Measurements from ENCODE around the gene DCDC1. TPM values are rescaled to one million over a fixed set of nuclear protein-coding genes. Genes with fewer than 3 reads are reported as not detected.

Gene DCDC1
- total RNA-seq, 4 donors from 2014 or later: 0.34 to 2.7 TPM; not detected in 2

GRCh38 chr11:31262761-31263160 is 106.8 kb downstream of the DCDC1 start:
- H3K4me3 ChIP-seq: no peak overlapping the region
- WGBS: 51% methylated on average over 5 of the region's 5 CpGs
- DNase-seq (ENCODE audit: low spot score in 2 of 2): no peak
- H3K9me3 ChIP-seq: no peaks in the 10 kb centered on the region
- H3K27ac ChIP-seq: no peak overlapping the region
- no peak for TF ChIP-seq POLR2AphosphoS5 (IDR thresholded peaks at IDR 0.05)
- TF ChIP-seq POLR2A (IDR thresholded peaks at IDR 0.05): no peak
- TF ChIP-seq EP300 (IDR thresholded peaks at IDR 0.05): no peak
- TF ChIP-seq CTCF (IDR thresholded peaks at IDR 0.05): no peak
- no peaks in the 10 kb centered on the region for H3K27me3 ChIP-seq
- no peaks in the 10 kb centered on the region for H3K36me3 ChIP-seq
- H3K4me1 ChIP-seq: no peaks in the 10 kb centered on the region

GRCh38 chr11:31259797-31260196 is 109.7 kb downstream of the DCDC1 start:
- no peak overlapping the region for H3K4me3 ChIP-seq
- H3K27ac ChIP-seq: no peak overlapping the region
- H3K4me1 ChIP-seq: no peaks in the 10 kb centered on the region
- no peaks in the 10 kb centered on the region for H3K36me3 ChIP-seq
- H3K27me3 ChIP-seq: no peaks in the 10 kb centered on the region
- TF ChIP-seq POLR2AphosphoS5 (IDR thresholded peaks at IDR 0.05): no peak
- TF ChIP-seq CTCF (IDR thresholded peaks at IDR 0.05): no peak
- TF ChIP-seq EP300 (IDR thresholded peaks at IDR 0.05): no peak
- no peak for TF ChIP-seq POLR2A (IDR thresholded peaks at IDR 0.05)
- WGBS: 47% methylated on average over 1 of the region's 1 CpG
- DNase-seq (ENCODE audit: low spot score in 2 of 2): no peak
- no peaks in the 10 kb centered on the region for H3K9me3 ChIP-seq

DNA sequence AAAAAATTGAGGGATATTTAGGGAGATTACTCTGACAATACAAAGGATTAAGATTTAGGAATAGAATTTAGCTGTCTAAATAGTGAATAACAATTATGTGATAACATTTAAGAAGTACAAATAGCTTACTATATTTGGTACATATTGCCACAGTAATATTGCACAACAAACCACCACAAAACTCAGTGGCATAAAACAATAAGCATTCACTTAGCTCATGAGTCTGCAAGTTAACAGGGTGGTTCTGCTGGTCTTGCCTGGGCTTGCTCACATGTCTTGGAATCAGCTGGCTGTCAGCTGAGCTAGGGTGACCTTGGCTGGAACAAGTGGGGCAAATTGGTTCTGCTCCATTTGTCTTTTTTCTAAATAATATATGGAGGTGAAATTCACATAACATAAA is 115.1 kb downstream of the DCDC1 start:
- Histone ChIP-seq H3K27ac (no peak overlapping the region), H3K27me3 (no peaks in the 10 kb centered on the region), H3K9me3 (no peaks in the 10 kb centered on the region), H3K4me1 (no peaks in the 10 kb centered on the region), H3K4me3 (no peak overlapping the region), H3K36me3 (no peaks in the 10 kb centered on the region)
- TF ChIP-seq POLR2AphosphoS5 (IDR thresholded peaks at IDR 0.05) (no peak), EP300 (IDR thresholded peaks at IDR 0.05) (no peak), CTCF (IDR thresholded peaks at IDR 0.05) (no peak), POLR2A (IDR thresholded peaks at IDR 0.05) (no peak)
- DNase-seq (ENCODE audit: low spot score in 2 of 2): no peak

GRCh38 chr11:31248768-31249167 is 120.8 kb downstream of the DCDC1 start:
- no peak overlapping the region for H3K27ac ChIP-seq
- TF ChIP-seq POLR2AphosphoS5 (IDR thresholded peaks at IDR 0.05): no peak
- TF ChIP-seq POLR2A (IDR thresholded peaks at IDR 0.05): no peak
- no peak for TF ChIP-seq EP300 (IDR thresholded peaks at IDR 0.05)
- no peak for TF ChIP-seq CTCF (IDR thresholded peaks at IDR 0.05)
- peaks cover 5% of the 10 kb centered on the region for H3K4me1 ChIP-seq
- no peak for DNase-seq (ENCODE audit: low spot score in 2 of 2)
- H3K27me3 ChIP-seq: no peaks in the 10 kb centered on the region
- H3K4me3 ChIP-seq: no peak overlapping the region
- no peaks in the 10 kb centered on the region for H3K36me3 ChIP-seq
- 56% methylated on average over 1 of the region's 1 CpG for WGBS
- H3K9me3 ChIP-seq: no peaks in the 10 kb centered on the region

- TF ChIP-seq CTCF (IDR thresholded peaks at IDR 0.05) (no peak), POLR2AphosphoS5 (IDR thresholded peaks at IDR 0.05) (no peak), EP300 (IDR thresholded peaks at IDR 0.05) (no peak), POLR2A (IDR thresholded peaks at IDR 0.05) (no peak)
- DNase-seq (ENCODE audit: low spot score in 2 of 2): no peak
- H3K36me3 ChIP-seq: no peaks in the 10 kb centered on the region
- WGBS: 96% methylated on average over 5 of the region's 5 CpGs
- peaks cover 5% of the 10 kb centered on the region for H3K4me1 ChIP-seq
- no peaks in the 10 kb centered on the region for H3K9me3 ChIP-seq
- no peaks in the 10 kb centered on the region for H3K27me3 ChIP-seq
- H3K27ac ChIP-seq: no peak overlapping the region
- no peak overlapping the region for H3K4me3 ChIP-seq
Measured at GRCh38 chr11:31247321-31247720, 122.2 kb downstream of the DCDC1 start.

Data from suprapubic skin (tissue), 4 donors.